ENCODE data around the gene GOLGA1. TPM values are rescaled to one million over a fixed set of nuclear protein-coding genes. Genes with fewer than 3 reads are reported as not detected.

Gene GOLGA1
- polyA plus RNA-seq, 1 donor (not counting 4 experiments of a cell fraction or from before 2014, with no cell fraction given), result 7.4 TPM

- H2AFZ ChIP-seq (ENCODE audit: control insufficient read depth, low read length), result no peak overlapping the region
Measured at GRCh38 chr9:124841075-124841821, 99.6 kb downstream of the GOLGA1 start.

DNA sequence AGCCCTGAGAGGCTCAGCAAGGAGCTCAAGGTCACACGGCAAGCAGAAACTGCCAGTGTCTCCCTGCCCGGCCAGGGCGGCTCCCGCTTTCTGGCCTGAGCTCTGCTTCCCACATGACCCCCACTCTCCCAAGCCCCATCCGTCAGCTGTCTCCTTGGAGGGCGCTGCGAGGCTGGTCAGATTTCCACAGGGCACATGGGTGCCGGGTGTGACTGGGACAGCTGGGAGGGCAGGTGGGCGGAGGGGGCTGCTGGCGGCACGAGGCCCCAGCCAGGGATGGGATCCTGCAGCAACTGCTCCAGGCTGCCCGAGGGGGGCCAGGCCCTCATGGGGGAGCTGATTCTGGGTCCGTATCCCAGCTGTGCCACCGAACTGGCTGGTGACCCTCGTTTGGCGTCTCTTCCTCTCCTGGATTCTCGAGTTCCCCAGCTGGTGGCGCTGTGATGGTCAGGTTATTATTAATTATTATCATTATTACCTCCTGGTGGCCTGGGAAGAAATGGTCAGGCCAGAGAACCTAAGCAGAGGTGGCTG, 100.5 kb downstream of the GOLGA1 start:
- Histone ChIP-seq H3K9me3 (ENCODE audit: control insufficient read depth, low read depth, low read length) (no peaks in the 10 kb centered on the region), H4K20me1 (ENCODE audit: control insufficient read depth, extremely low read depth, insufficient read depth, low read length) (no peaks in the 10 kb centered on the region), H3K9me1 (ENCODE audit: control insufficient read depth, extremely low read depth, insufficient read depth, low read length) (no peaks in the 10 kb centered on the region), H3K4me1 (ENCODE audit: control insufficient read depth, extremely low read depth, insufficient read depth, low read length) (peaks cover 2% of the 10 kb centered on the region), H3K27ac (ENCODE audit: control insufficient read depth, insufficient read depth, low read length) (no peak overlapping the region), H3K36me3 (ENCODE audit: control insufficient read depth in 2 of 2, extremely low read depth in 1 of 2, insufficient read depth in 2 of 2, low read length in 2 of 2) (no peaks in the 10 kb centered on the region), H3K4me2 (ENCODE audit: control insufficient read depth, extremely low read depth, insufficient read depth, low read depth, low read length) (no peak overlapping the region), H2AFZ (ENCODE audit: control insufficient read depth, low read length) (no peak overlapping the region), H3K4me3 (ENCODE audit: control insufficient read depth in 2 of 3, extremely low read depth in 1 of 3, insufficient read depth in 2 of 3, low read depth in 1 of 3, low read length in 3 of 3) (no peak overlapping the region), H3K27me3 (ENCODE audit: control insufficient read depth, extremely low read depth, insufficient read depth, low read length) (no peaks in the 10 kb centered on the region), H3K79me2 (ENCODE audit: control insufficient read depth, insufficient read depth, low read length) (no peaks in the 10 kb centered on the region), H3K9ac (ENCODE audit: control insufficient read depth, extremely low read depth, insufficient read depth, low read length) (no peak overlapping the region)
- DNase-seq (ENCODE audit: low read depth, low spot score), result no peak
- TF ChIP-seq, protein P1, sequence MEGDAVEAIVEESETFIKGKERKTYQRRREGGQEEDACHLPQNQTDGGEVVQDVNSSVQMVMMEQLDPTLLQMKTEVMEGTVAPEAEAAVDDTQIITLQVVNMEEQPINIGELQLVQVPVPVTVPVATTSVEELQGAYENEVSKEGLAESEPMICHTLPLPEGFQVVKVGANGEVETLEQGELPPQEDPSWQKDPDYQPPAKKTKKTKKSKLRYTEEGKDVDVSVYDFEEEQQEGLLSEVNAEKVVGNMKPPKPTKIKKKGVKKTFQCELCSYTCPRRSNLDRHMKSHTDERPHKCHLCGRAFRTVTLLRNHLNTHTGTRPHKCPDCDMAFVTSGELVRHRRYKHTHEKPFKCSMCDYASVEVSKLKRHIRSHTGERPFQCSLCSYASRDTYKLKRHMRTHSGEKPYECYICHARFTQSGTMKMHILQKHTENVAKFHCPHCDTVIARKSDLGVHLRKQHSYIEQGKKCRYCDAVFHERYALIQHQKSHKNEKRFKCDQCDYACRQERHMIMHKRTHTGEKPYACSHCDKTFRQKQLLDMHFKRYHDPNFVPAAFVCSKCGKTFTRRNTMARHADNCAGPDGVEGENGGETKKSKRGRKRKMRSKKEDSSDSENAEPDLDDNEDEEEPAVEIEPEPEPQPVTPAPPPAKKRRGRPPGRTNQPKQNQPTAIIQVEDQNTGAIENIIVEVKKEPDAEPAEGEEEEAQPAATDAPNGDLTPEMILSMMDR (optimal IDR thresholded peaks at IDR 0.05 in 1 of 3, IDR thresholded peaks at IDR 0.05 in 1 of 3, conservative IDR thresholded peaks at IDR 0.05 in 1 of 3; ENCODE audit: extremely low read depth in 1 of 3, insufficient read depth in 2 of 3, low read length in 3 of 3), result peak; percentile 42 to 60 (median 51)
- no peak for TF ChIP-seq EZH2 (IDR thresholded peaks at IDR 0.05; ENCODE audit: low read length)
- dilution Hi-C loops (cut with MboI; ENCODE audit: extremely low pct_ligation_motif_present, low sequenced_read_pairs), result no loop called here
- no peak for FAIRE-seq

More at GRCh38 chr9:124841075-124841821, 99.6 kb downstream of the GOLGA1 start:
- FAIRE-seq, result no peak
- Histone ChIP-seq H3K9ac (ENCODE audit: control insufficient read depth, extremely low read depth, insufficient read depth, low read length) (no peak overlapping the region), H3K27me3 (ENCODE audit: control insufficient read depth, extremely low read depth, insufficient read depth, low read length) (no peaks in the 10 kb centered on the region), H3K36me3 (ENCODE audit: control insufficient read depth in 2 of 2, extremely low read depth in 1 of 2, insufficient read depth in 2 of 2, low read length in 2 of 2) (no peaks in the 10 kb centered on the region), H3K9me3 (ENCODE audit: control insufficient read depth, low read depth, low read length) (no peaks in the 10 kb centered on the region), H4K20me1 (ENCODE audit: control insufficient read depth, extremely low read depth, insufficient read depth, low read length) (no peaks in the 10 kb centered on the region), H3K4me2 (ENCODE audit: control insufficient read depth, extremely low read depth, insufficient read depth, low read depth, low read length) (no peak overlapping the region), H3K27ac (ENCODE audit: control insufficient read depth, insufficient read depth, low read length) (no peak overlapping the region), H3K4me1 (ENCODE audit: control insufficient read depth, extremely low read depth, insufficient read depth, low read length) (no peaks in the 10 kb centered on the region), H3K79me2 (ENCODE audit: control insufficient read depth, insufficient read depth, low read length) (no peaks in the 10 kb centered on the region), H3K9me1 (ENCODE audit: control insufficient read depth, extremely low read depth, insufficient read depth, low read length) (no peaks in the 10 kb centered on the region), H3K4me3 (ENCODE audit: control insufficient read depth in 2 of 3, extremely low read depth in 1 of 3, insufficient read depth in 2 of 3, low read depth in 1 of 3, low read length in 3 of 3) (no peak overlapping the region)
- dilution Hi-C loops (cut with MboI; ENCODE audit: extremely low pct_ligation_motif_present, low sequenced_read_pairs), result no loop called here
- no peak for TF ChIP-seq EZH2 (IDR thresholded peaks at IDR 0.05; ENCODE audit: low read length)
- TF ChIP-seq, protein P1 (optimal IDR thresholded peaks at IDR 0.05 in 1 of 3, IDR thresholded peaks at IDR 0.05 in 1 of 3, conservative IDR thresholded peaks at IDR 0.05 in 1 of 3; ENCODE audit: extremely low read depth in 1 of 3, insufficient read depth in 2 of 3, low read length in 3 of 3), result no peak
- DNase-seq (ENCODE audit: low read depth, low spot score), result no peak
